ENCODE data around the gene UBR1. TPM values are rescaled to one million over a fixed set of nuclear protein-coding genes. Genes with fewer than 3 reads are reported as not detected.
"Not testable (repeated sequence)": the region's sequence is repeated elsewhere in the genome, so short reads cannot be mapped to it uniquely, and the experiment has no call there.

UBR1 gene
- total RNA-seq, 1 experiment from 2014 or later: 22.8 TPM

GRCh38 chr15:42974202-42974862 lies 131.5 kb downstream of the UBR1 start:
- DNase-seq (ENCODE audit: low read depth): no peak

GRCh38 chr15:42973114-42973513 lies 132.7 kb downstream of the UBR1 start:
- no peak for DNase-seq (ENCODE audit: low read depth)

GRCh38 chr15:42971830-42972229 lies 134.0 kb downstream of the UBR1 start:
- DNase-seq (ENCODE audit: low read depth): no peak

GRCh38 chr15:42964476-42964875 lies 141.4 kb downstream of the UBR1 start:
- DNase-seq (ENCODE audit: low read depth): no peak

- peak; percentile 9 for DNase-seq (ENCODE audit: low read depth)
Measured at GRCh38 chr15:42955518-42955917, 150.3 kb downstream of the UBR1 start.

- DNase-seq (ENCODE audit: low read depth): no peak
Measured at GRCh38 chr15:42954291-42954690, 151.5 kb downstream of the UBR1 start.

- not testable (repeated sequence) for DNase-seq (ENCODE audit: low read depth)
Measured at GRCh38 chr15:42948898-42949297, 156.9 kb downstream of the UBR1 start.

- no peak for DNase-seq (ENCODE audit: low read depth)
Measured at GRCh38 chr15:42940527-42940926, 165.3 kb downstream of the UBR1 start.

GRCh38 chr15:42939841-42940240 lies 166.0 kb downstream of the UBR1 start:
- no peak for DNase-seq (ENCODE audit: low read depth)

GRCh38 chr15:42937143-42937542 lies 168.7 kb downstream of the UBR1 start:
- no peak for DNase-seq (ENCODE audit: low read depth)

- DNase-seq (ENCODE audit: low read depth): peak; percentile 34
Measured at GRCh38 chr15:42933886-42934667, 171.8 kb downstream of the UBR1 start.

GRCh38 chr15:42932833-42933515 lies 172.9 kb downstream of the UBR1 start:
- no peak for DNase-seq (ENCODE audit: low read depth)

- no peak for DNase-seq (ENCODE audit: low read depth)
Measured at GRCh38 chr15:42931702-42932486, 173.9 kb downstream of the UBR1 start.

GRCh38 chr15:42929306-42929848 lies 176.5 kb downstream of the UBR1 start:
- no peak for DNase-seq (ENCODE audit: low read depth)

GRCh38 chr15:42921342-42921731 lies 184.5 kb downstream of the UBR1 start:
- DNase-seq (ENCODE audit: low read depth): peak; percentile 44

- DNase-seq (ENCODE audit: low read depth): peak; percentile 99
Measured at GRCh38 chr15:42920519-42921341, 185.1 kb downstream of the UBR1 start, which contains the start of gene TTBK2. Gene TTBK2 (minus strand): TSS chr15:42920778. CDS start chr15:42878617, 42,161 bp downstream.

GRCh38 chr15:42919799-42920518 lies 185.9 kb downstream of the UBR1 start:
- DNase-seq (ENCODE audit: low read depth): peak; percentile 50

- DNase-seq (ENCODE audit: low read depth): peak; percentile 11
Measured at GRCh38 chr15:42919308-42919707, 186.5 kb downstream of the UBR1 start.

- no peak for DNase-seq (ENCODE audit: low read depth)
Measured at GRCh38 chr15:42918047-42918446, 187.8 kb downstream of the UBR1 start.
